Right forelimb (tissue), 1 donor: ENCODE data around the gene SUGCT.

Experiments used
- DNase-seq: peaks from one replicate; pipeline ENCODE4 v3.0.0-alpha.2; 2018

Gene SUGCT

DNA sequence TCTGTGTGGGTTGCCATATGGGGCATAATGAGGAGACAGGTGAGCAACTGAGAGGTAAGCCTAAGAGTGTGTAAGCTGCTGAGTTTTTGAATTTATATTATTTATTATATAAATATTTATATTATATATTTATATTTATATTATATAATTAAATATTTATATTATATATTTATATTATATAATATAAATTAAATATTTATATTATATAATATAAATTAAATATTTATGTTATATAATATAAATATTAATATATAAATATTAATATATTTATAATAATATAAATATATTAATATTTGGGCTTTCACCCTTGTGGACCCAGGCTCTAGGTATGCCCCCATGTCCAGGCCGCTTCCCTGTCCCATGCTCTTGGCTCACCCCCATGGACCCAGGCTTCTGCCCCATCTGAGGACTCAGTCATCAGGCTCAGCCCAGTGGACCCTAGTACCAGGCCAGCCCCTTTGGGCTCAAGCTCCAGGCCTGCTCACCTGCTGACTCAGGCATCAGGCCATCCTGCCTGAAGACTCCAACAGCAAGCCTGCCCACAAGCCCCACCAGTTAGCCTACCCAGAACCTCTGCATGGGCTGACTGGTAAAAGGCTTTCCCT is 755.4 kb downstream of the SUGCT start:
- DNase-seq = no peak

DNA sequence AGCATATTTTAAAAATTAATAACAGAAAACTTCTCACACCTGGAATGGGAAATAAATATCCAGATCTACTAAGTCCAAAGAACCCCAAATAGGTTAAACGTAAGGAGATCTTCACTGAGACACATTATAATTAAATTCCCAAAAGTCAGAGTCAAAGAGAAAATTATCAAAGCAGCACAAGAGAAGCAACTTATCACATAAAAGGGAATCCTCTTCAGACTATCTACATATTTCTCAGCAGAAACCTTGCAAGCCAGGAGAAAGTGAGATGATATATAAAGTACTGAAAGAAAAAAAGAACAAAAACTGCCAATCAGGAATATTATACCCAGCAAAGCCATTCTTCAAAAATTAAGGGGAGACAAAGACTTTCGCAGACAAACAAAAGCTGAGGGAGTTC is 756.4 kb downstream of the SUGCT start:
- DNase-seq = no peak

DNA sequence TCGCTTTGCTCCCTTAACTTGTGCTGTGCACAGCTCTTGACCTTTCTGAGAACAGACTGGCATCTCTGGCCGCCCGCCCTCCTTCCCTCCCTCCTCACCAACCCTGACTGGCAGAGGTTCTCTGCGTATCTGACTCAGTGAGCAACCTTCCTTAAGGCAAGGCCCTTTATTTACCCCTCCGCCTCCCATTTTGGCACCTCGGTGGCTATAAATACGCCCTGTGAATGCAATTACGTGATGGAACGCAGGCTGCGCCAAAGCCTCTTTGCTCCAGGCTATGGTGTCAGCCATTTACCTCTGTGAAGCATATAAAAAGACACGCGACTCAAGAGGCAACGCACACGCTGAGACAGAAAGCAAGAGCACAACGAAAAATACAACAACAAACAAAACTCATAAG is 764.3 kb downstream of the SUGCT start:
- DNase-seq = peak; percentile 67

DNA sequence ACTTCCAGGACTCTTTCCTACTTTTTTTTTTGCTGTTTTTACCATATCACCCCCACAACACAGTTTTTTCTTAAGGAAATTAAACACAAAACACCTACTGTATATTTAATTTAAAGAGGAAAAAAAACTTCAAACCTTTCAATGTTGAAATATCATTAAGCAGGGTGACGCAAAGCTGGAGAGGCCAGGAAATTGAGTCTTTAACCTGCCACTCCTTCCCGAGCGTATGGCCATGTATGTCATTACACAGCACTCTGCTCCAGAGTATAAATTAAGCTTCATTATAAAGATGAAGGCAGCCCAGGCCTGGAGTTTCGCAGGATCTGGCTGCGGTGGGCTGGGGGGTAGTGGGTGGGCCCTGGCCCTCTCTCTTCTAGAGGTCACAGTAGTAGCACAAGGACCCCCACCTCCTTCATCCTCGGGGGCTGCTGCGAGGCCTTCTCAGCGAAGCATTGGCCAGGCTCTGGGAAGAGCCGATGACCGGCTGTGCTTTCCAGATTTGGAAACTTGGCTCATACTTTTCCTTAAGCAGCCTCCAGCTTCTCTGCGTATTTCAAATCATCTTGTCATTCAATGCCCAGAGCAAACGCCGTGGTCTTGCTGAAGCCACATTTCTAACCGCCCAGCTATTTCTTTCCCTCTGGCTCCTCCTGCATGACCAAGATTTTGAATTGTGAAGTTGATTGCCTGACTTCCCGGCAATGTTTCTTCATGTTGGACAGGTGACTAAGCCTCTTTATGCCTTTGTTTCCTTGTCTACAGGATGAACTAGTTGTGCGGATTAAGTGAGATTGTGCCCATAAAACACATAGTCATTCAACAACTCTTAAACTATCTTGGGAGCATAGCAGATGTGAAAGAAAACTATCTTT is 765.1 kb downstream of the SUGCT start:
- DNase-seq = peak; percentile 64

DNA sequence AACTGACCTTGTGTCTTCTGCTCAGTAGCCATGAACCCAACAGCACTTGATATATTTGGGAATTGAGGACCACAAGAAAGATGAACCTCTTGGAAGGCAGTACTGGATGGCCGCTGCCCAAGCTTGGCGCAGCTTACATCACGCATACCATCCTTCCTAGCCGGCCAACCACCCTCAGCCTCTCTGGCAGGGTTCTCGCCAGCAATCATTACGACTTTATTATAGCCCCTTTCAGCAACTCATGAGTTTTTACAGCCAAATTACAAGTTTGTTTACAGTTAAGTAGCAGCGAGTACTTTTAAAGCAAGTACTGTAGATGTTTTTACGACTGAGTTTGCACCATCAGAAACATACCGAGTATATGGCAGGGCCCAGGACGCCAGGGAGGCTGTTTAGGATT is 769.1 kb downstream of the SUGCT start:
- DNase-seq = no peak

DNA sequence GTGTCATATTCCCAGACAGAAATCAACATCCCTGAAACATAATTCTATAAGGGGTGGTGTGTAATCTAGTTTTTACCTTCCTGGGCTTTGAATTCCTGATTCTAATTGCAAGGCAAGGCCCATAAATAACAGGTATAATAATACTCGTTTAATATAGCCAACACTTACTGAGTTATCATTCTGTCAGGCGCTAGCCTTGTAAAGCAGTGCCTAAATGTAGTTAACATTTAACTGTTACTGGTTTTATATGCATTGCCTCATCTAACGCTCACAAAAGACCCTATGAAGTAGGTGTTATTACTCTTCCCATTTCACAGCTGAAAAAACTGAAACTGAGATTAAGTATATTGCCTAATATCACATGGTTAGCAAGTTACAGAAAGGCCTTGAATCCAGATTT is 772.5 kb downstream of the SUGCT start:
- DNase-seq = no peak

DNA sequence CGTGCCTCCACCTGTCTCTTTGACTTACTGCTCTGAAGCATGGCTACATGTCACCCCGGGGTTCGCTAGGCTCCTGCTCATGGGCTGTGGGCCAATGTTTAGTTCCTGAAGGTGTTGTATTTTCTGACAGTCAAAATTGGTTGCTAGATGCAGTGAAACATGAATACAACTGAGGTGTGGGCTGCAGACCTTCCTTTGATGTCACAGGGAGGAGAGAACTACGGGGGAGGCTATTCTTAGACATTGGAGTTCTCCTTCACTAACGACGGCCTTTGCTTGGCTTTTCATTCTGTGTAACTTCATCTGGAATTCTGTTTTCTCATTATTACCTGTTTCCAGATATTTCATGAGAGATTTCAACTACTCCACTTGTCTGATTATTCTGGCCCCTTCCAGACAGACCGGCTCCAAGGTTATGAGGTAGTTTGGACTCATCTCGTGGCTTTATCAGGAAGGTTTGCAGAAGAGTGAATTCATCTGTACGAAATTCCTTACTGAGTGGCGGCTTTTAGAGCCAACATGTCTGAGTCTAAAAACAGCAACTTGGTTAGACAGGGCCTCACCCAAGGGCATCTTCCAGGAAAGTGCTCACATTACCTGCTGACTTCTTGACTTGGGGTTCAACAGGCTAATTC is 774.7 kb downstream of the SUGCT start:
- DNase-seq = no peak
